H1 (cell line): Measurements from ENCODE around the gene CAPN13. TPM values are rescaled to one million over a fixed set of nuclear protein-coding genes. Genes with fewer than 3 reads are reported as not detected.

Experiments used
- CTCF ChIA-PET: fragments of 300-600 bp; sonication (Branson Sonifier 250); formaldehyde crosslinking; loops from one replicate; lab custom pipeline; 2021; ENCODE audit not compliant: partially characterized antibody; lab: Charles Lee
- POLR2A ChIA-PET: fragments of 300-600 bp; sonication (Branson Sonifier 250); formaldehyde crosslinking; loops from one replicate; lab custom pipeline; 2021; ENCODE audit warnings: inconsistent platforms; ENCODE audit not compliant: partially characterized antibody; lab: Charles Lee
- DNase-seq, 2 experiments: peaks; one replicate each; pipeline versions ENCODE4 v3.0.0 to v3.0.0-alpha.2; 2010 to 2022; ENCODE audit warnings: low spot score in 2 of 2, low read depth in 1 of 2, mixed read lengths in 1 of 2
- FAIRE-seq: peaks from 2 replicates; lab custom pipeline; 2011; peaks lifted over from hg19 to GRCh38; lab: Jason Lieb, UNC
- H2AFZ ChIP-seq: 2 replicates; pipeline ENCODE4 v1.8.1; 2012; ENCODE audit warnings: low read length, inconsistent platforms
- H2AK5ac ChIP-seq: 2 replicates; pipeline ENCODE4 v1.6.1; 2013; ENCODE audit warnings: low read depth, low read length
- H2BK120ac ChIP-seq: replicated peaks from 2 replicates; pipeline ENCODE3; 2013; ENCODE audit warnings: low read depth, low read length, inconsistent platforms
- H2BK12ac ChIP-seq: 2 replicates; pipeline ENCODE4 v1.6.1; 2013; ENCODE audit warnings: low read depth, low read length
- H2BK15ac ChIP-seq: 2 replicates; pipeline ENCODE4 v1.6.1; 2013; ENCODE audit warnings: low read length
- H2BK20ac ChIP-seq: 2 replicates; pipeline ENCODE4 v1.6.1; 2013; ENCODE audit warnings: low read length
- H2BK5ac ChIP-seq: 2 replicates; pipeline ENCODE4 v1.6.1; 2013; ENCODE audit warnings: low read depth, low read length
- H3K14ac ChIP-seq: 2 replicates; pipeline ENCODE4 v1.6.1; 2013; ENCODE audit warnings: inconsistent platforms; ENCODE audit not compliant: insufficient read length
- H3K18ac ChIP-seq: 2 replicates; pipeline ENCODE4 v1.6.1; 2013; ENCODE audit warnings: low read length; ENCODE audit errors: extremely low read depth
- H3K23ac ChIP-seq: 2 replicates; pipeline ENCODE4 v1.6.1; 2013; ENCODE audit warnings: inconsistent platforms; ENCODE audit not compliant: insufficient read length
- H3K23me2 ChIP-seq: 2 replicates; pipeline ENCODE4 v1.6.1; 2013; ENCODE audit warnings: low read depth, low read length
- H3K27ac ChIP-seq: 2 replicates; pipeline ENCODE4 v1.6.1; 2011; ENCODE audit warnings: low read depth, low read length, inconsistent platforms
- H3K27me3 ChIP-seq, 4 experiments: replicated peaks in 1 of 4; 1 replicate in 1 of 4; 2 replicates in 3 of 4; pipeline versions ENCODE4 v1.6.1 to v1.8.1; 2011 to 2013; ENCODE audit warnings: low read length in 3 of 4, mild to moderate bottlenecking in 3 of 4, inconsistent platforms in 2 of 4, mixed read lengths in 2 of 4, moderate library complexity in 1 of 4; ENCODE audit not compliant: control insufficient read depth in 3 of 4, insufficient read depth in 3 of 4; ENCODE audit errors: extremely low read depth in 1 of 4
- H3K36me3 ChIP-seq, 4 experiments: 2 replicates each; pipeline versions ENCODE4 v1.6.1 to v1.8.1; 2011 to 2013; ENCODE audit warnings: mild to moderate bottlenecking in 4 of 4, low read length in 3 of 4, moderate library complexity in 2 of 4, control low read depth in 1 of 4, inconsistent platforms in 1 of 4; ENCODE audit not compliant: insufficient read depth in 4 of 4, control insufficient read depth in 2 of 4
- H3K4ac ChIP-seq: replicated peaks from 2 replicates; pipeline ENCODE3; 2013; ENCODE audit warnings: low read length, low read depth, mixed read lengths, inconsistent platforms; ENCODE audit not compliant: insufficient read length
- H3K4me1 ChIP-seq, 4 experiments: replicated peaks in 1 of 4; 1 replicate in 1 of 4; 2 replicates in 3 of 4; pipeline versions ENCODE4 v1.6.1 to v1.8.1; 2011 to 2013; ENCODE audit warnings: low read length in 3 of 4, inconsistent platforms in 2 of 4, mixed read lengths in 1 of 4; ENCODE audit not compliant: insufficient read depth in 4 of 4, control insufficient read depth in 3 of 4
- H3K4me2 ChIP-seq, 2 experiments: 2 replicates each; pipeline versions ENCODE4 v1.6.1 to v1.8.1; 2011 to 2013; ENCODE audit warnings: low read depth in 2 of 2, low read length in 2 of 2, control low read depth in 1 of 2, inconsistent platforms in 1 of 2, mild to moderate bottlenecking in 1 of 2; ENCODE audit not compliant: insufficient read depth in 1 of 2
- H3K4me3 ChIP-seq, 4 experiments: fragments of 200-600, 300-600 bp in 1 of 4; sonication (generic), shearing (Covaris generic), sonication (Bioruptor Twin) in 1 of 4; 2 replicates each; pipeline versions ENCODE4 v1.5.1 to v1.8.1; 2011 to 2016; ENCODE audit warnings: low read length in 4 of 4, low read depth in 3 of 4, control low read depth in 2 of 4, inconsistent platforms in 2 of 4, mild to moderate bottlenecking in 2 of 4, mixed read lengths in 1 of 4, moderate library complexity in 1 of 4; ENCODE audit not compliant: insufficient read depth in 2 of 4; ENCODE audit errors: extremely low read depth in 1 of 4
- H3K56ac ChIP-seq: replicated peaks from 2 replicates; pipeline ENCODE3; 2013; ENCODE audit warnings: low read depth, mild to moderate bottlenecking, mixed read lengths, low read length, inconsistent platforms; ENCODE audit not compliant: insufficient read length
- H3K79me1 ChIP-seq: 2 replicates; pipeline ENCODE4 v1.6.1; 2013; ENCODE audit warnings: low read depth, low read length, control low read depth
- H3K79me2 ChIP-seq, 2 experiments: 2 replicates each; pipeline versions ENCODE4 v1.6.1 to v1.8.1; 2012 to 2013; ENCODE audit warnings: low read length in 2 of 2, mild to moderate bottlenecking in 2 of 2, inconsistent platforms in 1 of 2; ENCODE audit not compliant: insufficient read depth in 2 of 2, control insufficient read depth in 1 of 2
- H3K9ac ChIP-seq, 4 experiments: replicated peaks in 1 of 4; 1 replicate in 1 of 4; 2 replicates in 3 of 4; pipeline versions ENCODE4 v1.6.1 to v1.8.1; 2011 to 2013; ENCODE audit warnings: low read depth in 3 of 4, low read length in 3 of 4, control low read depth in 2 of 4, mild to moderate bottlenecking in 2 of 4, moderate library complexity in 2 of 4, inconsistent platforms in 1 of 4; ENCODE audit errors: extremely low read depth in 1 of 4
- H3K9me3 ChIP-seq, 2 experiments: 2 replicates each; pipeline versions ENCODE4 v1.6.1 to v1.8.1; 2012 to 2013; ENCODE audit warnings: mild to moderate bottlenecking in 2 of 2, moderate library complexity in 2 of 2, control low read depth in 1 of 2, inconsistent platforms in 1 of 2, low read depth in 1 of 2, low read length in 1 of 2, mixed read lengths in 1 of 2; ENCODE audit not compliant: insufficient read depth in 2 of 2
- H4K20me1 ChIP-seq, 2 experiments: replicated peaks in 1 of 2; 2 replicates each; pipeline versions ENCODE3 to v1.8.1; 2011 to 2013; ENCODE audit warnings: inconsistent platforms in 2 of 2, low read length in 2 of 2, mild to moderate bottlenecking in 1 of 2; ENCODE audit not compliant: insufficient read depth in 2 of 2, control insufficient read depth in 1 of 2
- H4K5ac ChIP-seq: 2 replicates; pipeline ENCODE4 v1.6.1; 2013; ENCODE audit warnings: low read length, low read depth, mixed read lengths, inconsistent platforms; ENCODE audit not compliant: insufficient read length
- H4K8ac ChIP-seq: 2 replicates; pipeline ENCODE4 v1.8.0; 2013; ENCODE audit warnings: mild to moderate bottlenecking, moderate library complexity, low read length, inconsistent platforms; ENCODE audit not compliant: insufficient read depth; ENCODE audit errors: extremely low read depth
- H4K91ac ChIP-seq: replicated peaks from 2 replicates; pipeline ENCODE3; 2013; ENCODE audit warnings: low read length, mixed read lengths, inconsistent platforms; ENCODE audit not compliant: insufficient read length
- BRCA1 ChIP-seq: IDR thresholded peaks from 2 replicates; pipeline ENCODE4 v1.6.1; 2012; ENCODE audit warnings: low read depth, low read length, improper control_type of control experiment
- EZH2 ChIP-seq: fragments of 200-600 bp; sonication (generic); IDR thresholded peaks from 2 replicates; pipeline ENCODE4 v1.7.1; 2012; ENCODE audit warnings: low read depth, mild to moderate bottlenecking, moderate library complexity, low read length, inconsistent platforms; ENCODE audit not compliant: severe bottlenecking
- HDAC2 ChIP-seq, 2 experiments: fragments of 300-600 bp in 1 of 2; sonication (generic) in 1 of 2; IDR thresholded peaks; 2 replicates each; pipeline ENCODE4 v1.6.1; 2011 to 2012; ENCODE audit warnings: low read depth in 2 of 2, low read length in 2 of 2, mild to moderate bottlenecking in 2 of 2, moderate library complexity in 2 of 2, borderline replicate concordance in 1 of 2, inconsistent platforms in 1 of 2
- NRF1 ChIP-seq: IDR thresholded peaks from 2 replicates; pipeline ENCODE4 v1.6.1; 2011; ENCODE audit warnings: mild to moderate bottlenecking, low read depth, low read length, improper control_type of control experiment
- PHF8 ChIP-seq: fragments of 200-600 bp; sonication (generic); conservative IDR thresholded peaks from 2 replicates; pipeline ENCODE4 v1.7.1; 2012; ENCODE audit warnings: low read depth, mild to moderate bottlenecking, inconsistent platforms, low read length, moderate library complexity
- RNF2 ChIP-seq: fragments of 200-900, 300-1000 bp; sonication (generic); IDR thresholded peaks from 2 replicates; pipeline ENCODE4 v1.7.1; 2016; ENCODE audit warnings: borderline replicate concordance, low read depth, mild to moderate bottlenecking, antibody characterized with exemption, low read length; ENCODE audit not compliant: poor library complexity, severe bottlenecking; ENCODE audit errors: missing control alignments
- WGBS, 2 experiments: shearing (Covaris generic) in 1 of 2; methylation state at CpG; one replicate each; pipeline versions ENCODE4 v1.1.6 to v1.1.7; 2013 to 2015; ENCODE audit warnings: low lambda C conversion rate in 2 of 2, mixed read lengths in 2 of 2, inconsistent platforms in 1 of 2, low coverage in 1 of 2, missing lambda C conversion rate in 1 of 2; ENCODE audit not compliant: insufficient replicate concordance in 2 of 2, insufficient coverage in 1 of 2, insufficient read length in 1 of 2; ENCODE audit errors: extremely low coverage in 1 of 2, missing lambda C conversion rate in 1 of 2; 5-methylcytosine and 5-hydroxymethylcytosine counted together
- polyA plus RNA-seq, 7 experiments: library from polyadenylated mRNA; depleted of rRNA in 3 of 7; stranded (reverse) in 5 of 7; unstranded in 2 of 7; fragments of >200 nt in 5 of 7; fragments of 200-250 nt in 2 of 7; gene quantifications; 1 replicate in 5 of 7; 2 replicates in 1 of 7; 4 replicates in 1 of 7; pipeline versions ENCODE4 v1.2.1 to v1.2.3, GENCODE V29; 2011 to 2013; ENCODE audit warnings: missing spikeins in 2 of 7, mixed read lengths in 2 of 7
- total RNA-seq: library from RNA; stranded (reverse); fragmentation: NEBNext Ultra II Directional; extraction: Animal tissue kit (Norgen Biotek cat#: 25700); gene quantifications from 2 replicates; pipeline ENCODE4 v1.2.1, GENCODE V29; 2021

Gene CAPN13
- total and polyA plus RNA-seq, 2 of the 8 experiments (the other 6 are each of a cell fraction or from before 2014, with no cell fraction given) = 2.4 TPM

DNA sequence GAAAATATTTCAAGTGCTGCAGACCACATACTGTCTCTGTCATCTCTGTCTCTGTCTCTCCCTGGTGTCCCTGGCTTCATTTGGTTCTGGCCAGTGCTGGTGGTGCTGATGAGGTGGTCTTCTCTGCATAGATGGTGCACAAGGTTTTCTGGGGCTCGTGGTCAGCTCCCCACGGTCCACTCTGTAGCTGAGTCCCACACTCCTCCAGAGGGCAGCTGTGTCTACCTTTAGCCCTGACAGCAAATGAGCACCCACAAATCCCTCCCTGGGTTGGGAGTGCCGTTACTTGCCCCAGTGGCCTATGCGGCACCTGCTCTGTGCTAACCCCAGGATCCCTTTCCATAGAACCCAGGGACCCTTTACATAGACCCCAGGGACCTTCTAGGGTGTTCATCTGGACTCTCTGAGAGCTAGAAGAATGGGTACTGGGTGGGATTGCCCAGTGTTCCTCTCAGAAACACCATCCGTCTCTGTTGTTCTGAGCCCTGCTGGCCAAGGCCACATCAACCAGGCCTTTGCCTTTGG is 129.3 kb downstream of the CAPN13 start:
- H3K27ac ChIP-seq = no peak overlapping the region
- ChIA-PET POLR2A (no interaction called here), CTCF (interaction anchor here (0.7 to 1.8 kb wide), 4 partner anchors 9 to 469 kb away, joined by 3 to 7 read pairs (median 4); no protein-coding TSS in a partner anchor)
- H3K18ac ChIP-seq = no peak overlapping the region
- peak in 1 of 2 experiments; percentile 40 for DNase-seq
- H2BK5ac ChIP-seq = no peak overlapping the region
- no peak for TF ChIP-seq NRF1
- no peak for TF ChIP-seq EZH2
- no peak for TF ChIP-seq PHF8
- TF ChIP-seq HDAC2 (IDR thresholded peaks at IDR 0.05; ENCODE audit: borderline replicate concordance in 1 of 2, low read depth in 2 of 2, low read length in 2 of 2) = no peak
- TF ChIP-seq RNF2 = no peak
- TF ChIP-seq BRCA1 = no peak
- H4K5ac ChIP-seq = no peak overlapping the region
- H2BK15ac ChIP-seq = no peak overlapping the region
- no peak overlapping the region for H4K91ac ChIP-seq
- no peaks in the 10 kb centered on the region for H3K4me1 ChIP-seq
- H2BK120ac ChIP-seq = no peak overlapping the region
- H3K79me1 ChIP-seq = no peaks in the 10 kb centered on the region; the same call in 1 of the 2 replicates
- H3K4me3 ChIP-seq = no peak overlapping the region
- H2BK12ac ChIP-seq = no peak overlapping the region
- no peaks in the 10 kb centered on the region for H3K23me2 ChIP-seq
- H3K4ac ChIP-seq = no peak overlapping the region
- no peak overlapping the region for H3K9ac ChIP-seq
- H4K8ac ChIP-seq = no peak overlapping the region
- no peaks in the 10 kb centered on the region for H3K79me2 ChIP-seq
- H3K56ac ChIP-seq = no peak overlapping the region
- no peak overlapping the region for H3K14ac ChIP-seq
- H2AFZ ChIP-seq = no peak overlapping the region
- no peaks in the 10 kb centered on the region for H3K36me3 ChIP-seq
- no peak overlapping the region for H3K4me2 ChIP-seq
- H3K9me3 ChIP-seq = no peaks in the 10 kb centered on the region
- H3K27me3 ChIP-seq = no peaks in the 10 kb centered on the region
- no peak overlapping the region for H2BK20ac ChIP-seq
- FAIRE-seq = no peak
- H3K23ac ChIP-seq = no peak overlapping the region
- H4K20me1 ChIP-seq = no peaks in the 10 kb centered on the region
- 94% methylated on average over 5 of the region's 5 CpGs; no CpG with 5 or more reads in 1 of the 2 experiments for WGBS, 2 experiments
- no peak overlapping the region for H2AK5ac ChIP-seq
